GM23338 (cell line): ENCODE measurements around the gene TMEM270.

ENCODE experiments used
- EZH2 ChIP-seq: fragments of 200-600 bp; sonication (generic); IDR thresholded peaks from one replicate; pipeline ENCODE4 v1.8.0; 2017; ENCODE audit warnings: antibody characterized with exemption, mild to moderate bottlenecking, low read depth; ENCODE audit not compliant: unreplicated experiment
- EZH2phosphoT487 ChIP-seq: fragments of 200-600 bp; sonication (generic); IDR thresholded peaks from one replicate; pipeline ENCODE4 v1.8.1; 2018; ENCODE audit warnings: antibody characterized with exemption; ENCODE audit not compliant: unreplicated experiment
- JUNB ChIP-seq: IDR thresholded peaks from one replicate; pipeline ENCODE4 v1.6.1; 2016; ENCODE audit warnings: antibody characterized with exemption; ENCODE audit not compliant: unreplicated experiment
- POLR2AphosphoS5 ChIP-seq: IDR thresholded peaks from 2 replicates; pipeline ENCODE4 v1.6.1; 2016; ENCODE audit warnings: antibody characterized with exemption, low read depth
- TF ChIP-seq, protein P1 (sequence below), 2 experiments: fragments of 200-600 bp in 1 of 2; sonication (generic) in 1 of 2; conservative IDR thresholded peaks; 2 replicates each; pipeline versions ENCODE4 v1.5.1 to v1.6.1; 2016 to 2017; ENCODE audit warnings: antibody characterized with exemption in 2 of 2, low read depth in 2 of 2, mild to moderate bottlenecking in 2 of 2, moderate library complexity in 1 of 2
- TF ChIP-seq, protein P2 (sequence below): IDR thresholded peaks from 2 replicates; pipeline ENCODE4 v1.6.1; 2016; ENCODE audit warnings: antibody characterized with exemption

DNA sequence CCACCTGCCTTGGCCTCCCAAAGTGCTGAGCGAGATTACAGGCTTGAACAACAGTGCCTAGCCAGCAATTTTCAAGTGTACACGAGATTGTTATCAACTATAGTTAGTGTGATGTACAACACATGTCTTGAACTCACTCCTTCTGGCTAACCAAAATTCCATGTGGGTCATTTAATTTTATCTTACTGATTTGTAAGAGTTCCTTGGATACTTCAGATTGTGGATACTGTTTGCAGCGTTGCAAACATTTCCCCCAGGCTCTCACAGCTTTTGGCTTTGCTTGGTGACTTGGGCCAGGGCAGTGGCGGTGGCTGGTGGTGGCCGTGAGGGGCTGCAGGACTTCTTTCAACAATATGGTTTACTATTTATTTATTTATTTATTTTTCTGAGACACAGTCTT lies 8.5 kb upstream of the TMEM270 start:
- TF ChIP-seq POLR2AphosphoS5 (no peak), EZH2 (no peak), JUNB (no peak), EZH2phosphoT487 (no peak)
- TF ChIP-seq, protein P1, sequence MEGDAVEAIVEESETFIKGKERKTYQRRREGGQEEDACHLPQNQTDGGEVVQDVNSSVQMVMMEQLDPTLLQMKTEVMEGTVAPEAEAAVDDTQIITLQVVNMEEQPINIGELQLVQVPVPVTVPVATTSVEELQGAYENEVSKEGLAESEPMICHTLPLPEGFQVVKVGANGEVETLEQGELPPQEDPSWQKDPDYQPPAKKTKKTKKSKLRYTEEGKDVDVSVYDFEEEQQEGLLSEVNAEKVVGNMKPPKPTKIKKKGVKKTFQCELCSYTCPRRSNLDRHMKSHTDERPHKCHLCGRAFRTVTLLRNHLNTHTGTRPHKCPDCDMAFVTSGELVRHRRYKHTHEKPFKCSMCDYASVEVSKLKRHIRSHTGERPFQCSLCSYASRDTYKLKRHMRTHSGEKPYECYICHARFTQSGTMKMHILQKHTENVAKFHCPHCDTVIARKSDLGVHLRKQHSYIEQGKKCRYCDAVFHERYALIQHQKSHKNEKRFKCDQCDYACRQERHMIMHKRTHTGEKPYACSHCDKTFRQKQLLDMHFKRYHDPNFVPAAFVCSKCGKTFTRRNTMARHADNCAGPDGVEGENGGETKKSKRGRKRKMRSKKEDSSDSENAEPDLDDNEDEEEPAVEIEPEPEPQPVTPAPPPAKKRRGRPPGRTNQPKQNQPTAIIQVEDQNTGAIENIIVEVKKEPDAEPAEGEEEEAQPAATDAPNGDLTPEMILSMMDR (conservative IDR thresholded peaks at IDR 0.05; ENCODE audit: low read depth in 2 of 2) = peak in 1 of 2 experiments; percentile 30; a peak in 1 of 4 replicates
- TF ChIP-seq, protein P2, sequence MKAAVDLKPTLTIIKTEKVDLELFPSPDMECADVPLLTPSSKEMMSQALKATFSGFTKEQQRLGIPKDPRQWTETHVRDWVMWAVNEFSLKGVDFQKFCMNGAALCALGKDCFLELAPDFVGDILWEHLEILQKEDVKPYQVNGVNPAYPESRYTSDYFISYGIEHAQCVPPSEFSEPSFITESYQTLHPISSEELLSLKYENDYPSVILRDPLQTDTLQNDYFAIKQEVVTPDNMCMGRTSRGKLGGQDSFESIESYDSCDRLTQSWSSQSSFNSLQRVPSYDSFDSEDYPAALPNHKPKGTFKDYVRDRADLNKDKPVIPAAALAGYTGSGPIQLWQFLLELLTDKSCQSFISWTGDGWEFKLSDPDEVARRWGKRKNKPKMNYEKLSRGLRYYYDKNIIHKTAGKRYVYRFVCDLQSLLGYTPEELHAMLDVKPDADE = no peak
